Measurements from ENCODE around the gene TMEM74B.
A peak's percentile ranks its signal among the peaks of the same experiment; 100 is the strongest.
"Not testable (repeated sequence)": the region's sequence is repeated elsewhere in the genome, so short reads cannot be mapped to it uniquely, and the experiment has no call there.

TMEM74B gene

GRCh38 chr20:1184638-1185315 is at the start of gene TMEM74B:
Gene TMEM74B (minus strand): TSS chr20:1184981. CDS start chr20:1183801, 1,180 bp downstream.
- peak; percentile 66 for DNase-seq (ENCODE audit: low spot score)

GRCh38 chr20:1232286-1233111 is 47.7 kb upstream of the TMEM74B start:
- no peak for DNase-seq (ENCODE audit: low spot score)

GRCh38 chr20:1229541-1229940 is 44.8 kb upstream of the TMEM74B start:
- DNase-seq (ENCODE audit: low spot score) = no peak

- peak; percentile 91 for DNase-seq (ENCODE audit: low spot score)
Observed at GRCh38 chr20:1225783-1226654, 41.2 kb upstream of the TMEM74B start, which contains the start of gene RAD21L1. Gene RAD21L1 (plus strand): TSS chr20:1226044. CDS start chr20:1228454, 2,410 bp downstream.

GRCh38 chr20:1225263-1225782 is 40.5 kb upstream of the TMEM74B start:
- DNase-seq (ENCODE audit: low spot score) = peak; percentile 99

GRCh38 chr20:1224205-1224890 is 39.6 kb upstream of the TMEM74B start:
- no peak for DNase-seq (ENCODE audit: low spot score)

GRCh38 chr20:1222750-1223149 is 38.0 kb upstream of the TMEM74B start:
- DNase-seq (ENCODE audit: low spot score) = not testable (repeated sequence)

- DNase-seq (ENCODE audit: low spot score) = not testable (repeated sequence)
Observed at GRCh38 chr20:1216527-1217427, 32.0 kb upstream of the TMEM74B start.

- DNase-seq (ENCODE audit: low spot score) = no peak
Observed at GRCh38 chr20:1215386-1216170, 30.8 kb upstream of the TMEM74B start.

- DNase-seq (ENCODE audit: low spot score) = no peak
Observed at GRCh38 chr20:1214838-1215261, 30.1 kb upstream of the TMEM74B start.

- peak; percentile 74 for DNase-seq (ENCODE audit: low spot score)
Observed at GRCh38 chr20:1212607-1213396, 28.0 kb upstream of the TMEM74B start.

GRCh38 chr20:1212023-1212422 is 27.2 kb upstream of the TMEM74B start:
- DNase-seq (ENCODE audit: low spot score) = no peak

GRCh38 chr20:1210501-1210900 is 25.7 kb upstream of the TMEM74B start:
- no peak for DNase-seq (ENCODE audit: low spot score)

GRCh38 chr20:1209447-1210387 is 24.9 kb upstream of the TMEM74B start:
- no peak for DNase-seq (ENCODE audit: low spot score)

GRCh38 chr20:1207293-1207878 is 22.6 kb upstream of the TMEM74B start:
- DNase-seq (ENCODE audit: low spot score) = no peak

GRCh38 chr20:1206366-1207148 is 21.8 kb upstream of the TMEM74B start:
- no peak for DNase-seq (ENCODE audit: low spot score)

All from iPS-NIHi11 (cell line).